Measurements from ENCODE around the gene LPCAT2. TPM values are rescaled to one million over a fixed set of nuclear protein-coding genes. Genes with fewer than 3 reads are reported as not detected.
A peak's percentile ranks its signal among the peaks of the same experiment; 100 is the strongest.

Gene LPCAT2
- total and polyA plus RNA-seq, 2 of the 8 experiments (the other 6 are each of a cell fraction or from before 2014, with no cell fraction given): 2.2 to 10.6 TPM

DNA sequence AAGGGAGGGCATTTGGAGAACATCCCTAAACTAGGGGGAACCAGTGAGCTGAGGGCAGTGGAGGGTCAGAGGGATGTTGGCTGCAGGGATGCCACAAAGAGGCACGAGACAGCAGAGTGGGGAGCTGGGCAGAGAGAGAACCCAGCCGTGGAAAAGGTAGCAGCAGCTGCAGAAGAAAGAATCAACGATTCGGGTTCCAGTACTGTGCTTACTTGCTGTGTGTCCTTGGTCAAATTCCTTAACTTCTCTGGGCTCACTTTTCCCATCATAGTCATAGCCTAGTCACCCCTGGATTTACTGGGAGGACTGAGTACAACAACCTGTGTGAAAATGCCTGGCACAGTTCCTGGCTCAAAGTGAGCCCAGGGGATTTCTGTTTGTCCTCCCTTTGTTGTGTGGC, 42.7 kb upstream of the LPCAT2 start:
- Histone ChIP-seq H3K9ac (replicated peaks in 1 of 4; ENCODE audit: extremely low read depth in 1 of 4, low read depth in 3 of 4, low read length in 3 of 4) (no peak overlapping the region), H2BK12ac (ENCODE audit: low read depth, low read length) (no peak overlapping the region; the same call in 1 of the 2 replicates), H3K36me3 (ENCODE audit: control insufficient read depth in 2 of 4, insufficient read depth in 4 of 4, low read length in 3 of 4) (no peaks in the 10 kb centered on the region), H3K79me1 (ENCODE audit: low read depth, low read length) (no peaks in the 10 kb centered on the region), H4K91ac (replicated peaks; ENCODE audit: insufficient read length, low read length) (no peak overlapping the region), H3K4ac (replicated peaks; ENCODE audit: insufficient read length, low read depth, low read length) (no peak overlapping the region), H4K20me1 (replicated peaks in 1 of 2; ENCODE audit: control insufficient read depth in 1 of 2, insufficient read depth in 2 of 2, low read length in 2 of 2) (no peaks in the 10 kb centered on the region), H3K4me1 (replicated peaks in 1 of 4; ENCODE audit: control insufficient read depth in 3 of 4, insufficient read depth in 4 of 4, low read length in 3 of 4) (peaks cover 0 to 4% (median 0%) of the 10 kb centered on the region in 4 experiments; a peak in 4 of 7 replicates), H3K23ac (ENCODE audit: insufficient read length) (no peak overlapping the region), H3K18ac (ENCODE audit: extremely low read depth, low read length) (no peak overlapping the region), H2BK15ac (ENCODE audit: low read length) (no peak overlapping the region), H2AK5ac (ENCODE audit: low read depth, low read length) (no peak overlapping the region), H2BK20ac (ENCODE audit: low read length) (no peak overlapping the region), H3K27ac (ENCODE audit: low read depth, low read length) (no peak overlapping the region), H3K23me2 (ENCODE audit: low read depth, low read length) (no peaks in the 10 kb centered on the region), H3K79me2 (ENCODE audit: control insufficient read depth in 1 of 2, insufficient read depth in 2 of 2, low read length in 2 of 2) (no peaks in the 10 kb centered on the region), H3K14ac (ENCODE audit: insufficient read length) (no peak overlapping the region), H4K5ac (ENCODE audit: insufficient read length, low read depth, low read length) (no peak overlapping the region), H2BK5ac (ENCODE audit: low read depth, low read length) (no peak overlapping the region), H3K4me3 (ENCODE audit: extremely low read depth in 1 of 4, insufficient read depth in 2 of 4, low read depth in 3 of 4, low read length in 4 of 4) (no peak overlapping the region), H3K56ac (replicated peaks; ENCODE audit: insufficient read length, low read depth, low read length) (no peak overlapping the region), H3K4me2 (ENCODE audit: insufficient read depth in 1 of 2, low read depth in 2 of 2, low read length in 2 of 2) (no peak overlapping the region), H3K27me3 (replicated peaks in 1 of 4; ENCODE audit: control insufficient read depth in 3 of 4, extremely low read depth in 1 of 4, insufficient read depth in 3 of 4, low read length in 3 of 4) (peaks cover 0 to 1% (median 0%) of the 10 kb centered on the region in 4 experiments; a peak in 5 of 7 replicates), H2AFZ (ENCODE audit: low read length) (no peak overlapping the region), H4K8ac (ENCODE audit: extremely low read depth, insufficient read depth, low read length) (no peak overlapping the region), H2BK120ac (replicated peaks; ENCODE audit: low read depth, low read length) (no peak overlapping the region), H3K9me3 (ENCODE audit: insufficient read depth in 2 of 2, low read depth in 1 of 2, low read length in 1 of 2) (no peaks in the 10 kb centered on the region)
- 91% methylated on average over 4 of the region's 4 CpGs; no CpG with 5 or more reads in 1 of the 2 experiments for WGBS, 2 experiments (ENCODE audit: extremely low coverage in 1 of 2, insufficient coverage in 1 of 2, insufficient read length in 1 of 2, insufficient replicate concordance in 2 of 2, low coverage in 1 of 2, low lambda C conversion rate in 2 of 2, missing lambda C conversion rate in 1 of 2)
- CTCF ChIA-PET (ENCODE audit: partially characterized antibody): interaction anchor here (0.6 to 19.1 kb wide), 19 partner anchors 9 to 406 kb away, joined by 3 to 446 read pairs (median 6); partner anchors contain the start of gene SLC6A2
- FAIRE-seq: no peak
- TF ChIP-seq KDM1A (IDR thresholded peaks at IDR 0.05; ENCODE audit: borderline replicate concordance, low read length) (peak; percentile 78; the same call in 1 of the 2 replicates), NRF1 (IDR thresholded peaks at IDR 0.05; ENCODE audit: low read depth, low read length) (no peak)
- POLR2A ChIA-PET (ENCODE audit: partially characterized antibody): interaction anchor here (1.8 kb wide), 1 partner anchor 14 kb away, joined by 4 read pairs; no protein-coding TSS in a partner anchor
- no peak for DNase-seq (ENCODE audit: low read depth in 1 of 2, low spot score in 2 of 2)
